Epithelial cell of esophagus (primary cell): ENCODE results near the gene CD93.

Experiments used
- DNase-seq: peaks from one replicate; pipeline ENCODE4 v3.0.0; 2010; ENCODE audit warnings: low read depth
- H3K4me3 ChIP-seq: 2 replicates; pipeline ENCODE4 v1.5.1; 2011; ENCODE audit warnings: mild to moderate bottlenecking, low read length, control low read depth
- TF ChIP-seq, protein P1 (sequence below): IDR thresholded peaks from 2 replicates; pipeline ENCODE4 v1.5.1; 2011; ENCODE audit warnings: low read depth, mild to moderate bottlenecking, low read length, control low read depth, inconsistent platforms; ENCODE audit not compliant: insufficient read depth; ENCODE audit errors: missing control alignments

The CD93 gene

DNA sequence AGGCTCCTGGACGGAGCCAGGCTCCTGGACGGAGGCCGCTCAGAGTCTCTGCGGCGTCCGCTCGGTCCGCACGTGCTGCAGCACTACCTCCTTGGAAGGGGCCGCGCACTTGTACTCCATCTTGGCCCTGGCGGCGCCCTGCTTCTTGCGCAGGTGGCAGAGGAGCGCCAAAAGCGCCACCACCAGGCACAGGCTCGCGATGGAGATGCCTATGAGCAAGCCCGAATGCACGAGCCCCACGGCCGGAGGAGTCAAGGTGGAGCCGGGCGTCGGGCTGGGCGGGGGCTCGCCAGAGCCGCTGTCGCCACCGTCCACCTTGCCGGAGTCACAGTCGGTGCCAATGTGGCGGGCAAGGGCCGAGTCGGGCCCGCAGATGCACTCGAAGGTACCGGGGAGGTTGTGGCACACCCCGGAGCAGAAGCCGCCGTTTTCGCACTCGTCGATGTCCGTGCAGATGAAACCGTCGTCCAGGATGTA, 38.3 kb downstream of the CD93 start:
- peak; percentile 59 for DNase-seq
- H3K4me3 ChIP-seq: peak overlapping the region; percentile 56
- TF ChIP-seq, protein P1, sequence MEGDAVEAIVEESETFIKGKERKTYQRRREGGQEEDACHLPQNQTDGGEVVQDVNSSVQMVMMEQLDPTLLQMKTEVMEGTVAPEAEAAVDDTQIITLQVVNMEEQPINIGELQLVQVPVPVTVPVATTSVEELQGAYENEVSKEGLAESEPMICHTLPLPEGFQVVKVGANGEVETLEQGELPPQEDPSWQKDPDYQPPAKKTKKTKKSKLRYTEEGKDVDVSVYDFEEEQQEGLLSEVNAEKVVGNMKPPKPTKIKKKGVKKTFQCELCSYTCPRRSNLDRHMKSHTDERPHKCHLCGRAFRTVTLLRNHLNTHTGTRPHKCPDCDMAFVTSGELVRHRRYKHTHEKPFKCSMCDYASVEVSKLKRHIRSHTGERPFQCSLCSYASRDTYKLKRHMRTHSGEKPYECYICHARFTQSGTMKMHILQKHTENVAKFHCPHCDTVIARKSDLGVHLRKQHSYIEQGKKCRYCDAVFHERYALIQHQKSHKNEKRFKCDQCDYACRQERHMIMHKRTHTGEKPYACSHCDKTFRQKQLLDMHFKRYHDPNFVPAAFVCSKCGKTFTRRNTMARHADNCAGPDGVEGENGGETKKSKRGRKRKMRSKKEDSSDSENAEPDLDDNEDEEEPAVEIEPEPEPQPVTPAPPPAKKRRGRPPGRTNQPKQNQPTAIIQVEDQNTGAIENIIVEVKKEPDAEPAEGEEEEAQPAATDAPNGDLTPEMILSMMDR: peak; percentile 34

- peak; percentile 64 for DNase-seq
- TF ChIP-seq, protein P1: no peak
- H3K4me3 ChIP-seq: peak overlapping the region; percentile 56
These were observed 39.0 kb downstream of the CD93 start for GRCh38 chr20:23047001-23047737.

GRCh38 chr20:23046431-23046830, 39.7 kb downstream of the CD93 start:
- peak; percentile 39 for DNase-seq
- H3K4me3 ChIP-seq: peak overlapping the region; percentile 7
- TF ChIP-seq, protein P1: no peak

DNA sequence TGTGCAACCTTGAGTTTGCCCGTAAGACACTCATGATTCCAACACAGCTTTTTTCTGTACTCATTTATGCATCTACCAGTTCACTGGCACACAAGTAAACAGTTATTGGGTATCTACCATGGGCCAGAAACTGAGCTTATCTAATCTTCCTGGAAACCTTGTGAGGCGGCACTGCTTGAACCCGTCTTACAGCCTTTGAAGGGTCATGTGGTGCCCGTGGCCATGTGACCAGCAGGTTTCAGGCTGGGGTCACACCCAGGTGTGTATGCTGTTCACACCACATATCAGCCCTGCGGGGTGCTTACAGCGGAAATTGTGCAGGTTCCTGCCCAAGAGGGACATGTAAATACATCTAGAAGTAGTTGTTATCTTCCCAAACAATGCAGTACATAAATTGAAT, 42.7 kb downstream of the CD93 start:
- H3K4me3 ChIP-seq: no peak overlapping the region
- no peak for DNase-seq
- TF ChIP-seq, protein P1: no peak

- DNase-seq: no peak
- TF ChIP-seq, protein P1: no peak
These were observed 43.9 kb downstream of the CD93 start for GRCh38 chr20:23042270-23042669.

DNA sequence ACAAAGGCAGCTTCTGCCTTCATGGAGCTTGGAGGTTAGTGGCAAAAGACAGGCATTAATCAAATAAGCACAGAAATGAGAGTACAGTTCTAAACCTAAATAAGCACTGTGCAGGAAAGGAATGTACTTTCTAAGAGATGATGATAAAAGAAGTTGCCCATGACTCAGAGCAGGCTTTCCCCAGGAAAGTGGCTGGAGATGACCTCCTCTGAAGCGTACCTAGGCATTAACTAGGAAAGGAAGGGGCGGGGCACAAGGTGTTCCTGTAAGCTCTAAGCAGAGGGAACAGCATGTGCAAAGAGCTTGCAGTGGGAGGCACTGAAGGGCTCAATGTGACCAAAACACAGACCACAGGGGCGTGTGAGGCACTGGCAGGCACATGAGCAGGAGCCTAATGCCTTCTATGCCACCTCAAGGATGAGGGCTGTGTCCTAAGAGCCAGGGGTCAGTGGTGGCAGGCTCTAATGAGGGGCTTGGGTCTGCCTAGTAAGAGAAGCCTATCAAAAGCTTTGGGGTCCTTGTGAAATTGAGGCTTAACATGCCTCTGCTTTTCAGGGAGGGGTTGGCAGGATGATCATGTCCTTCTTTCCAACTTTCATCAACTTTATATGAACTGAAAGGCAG, 46.1 kb downstream of the CD93 start:
- peak; percentile 64 for DNase-seq
- no peak overlapping the region for H3K4me3 ChIP-seq
- TF ChIP-seq, protein P1: no peak

More at GRCh38 chr20:23042270-23042669, 43.9 kb downstream of the CD93 start:
- H3K4me3 ChIP-seq: no peak overlapping the region
